Hepatocyte (in vitro differentiated cells): ENCODE results near the gene NDUFA11.

Experiments used
- EZH2 ChIP-seq: fragments of 200-600 bp; sonication (generic); IDR thresholded peaks from 2 replicates; pipeline ENCODE4 v1.6.1; 2016; ENCODE audit warnings: antibody characterized with exemption, mild to moderate bottlenecking, borderline replicate concordance
- EZH2phosphoT487 ChIP-seq: fragments of 200-600 bp; sonication (generic); IDR thresholded peaks from one replicate; pipeline ENCODE4 v1.6.1; 2018; ENCODE audit warnings: antibody characterized with exemption, mild to moderate bottlenecking, low read depth, moderate library complexity; ENCODE audit not compliant: unreplicated experiment, severe bottlenecking
- TF ChIP-seq, protein P1 (sequence below): fragments of 200-600 bp; sonication (generic); IDR thresholded peaks from 2 replicates; pipeline ENCODE4 v1.5.1; 2016; ENCODE audit warnings: antibody characterized with exemption, mild to moderate bottlenecking; ENCODE audit not compliant: poor library complexity

GRCh38 chr19:5873617-5874199 is 29.9 kb downstream of the NDUFA11 start:
- TF ChIP-seq EZH2 (no peak), EZH2phosphoT487 (no peak)
- TF ChIP-seq, protein P1, sequence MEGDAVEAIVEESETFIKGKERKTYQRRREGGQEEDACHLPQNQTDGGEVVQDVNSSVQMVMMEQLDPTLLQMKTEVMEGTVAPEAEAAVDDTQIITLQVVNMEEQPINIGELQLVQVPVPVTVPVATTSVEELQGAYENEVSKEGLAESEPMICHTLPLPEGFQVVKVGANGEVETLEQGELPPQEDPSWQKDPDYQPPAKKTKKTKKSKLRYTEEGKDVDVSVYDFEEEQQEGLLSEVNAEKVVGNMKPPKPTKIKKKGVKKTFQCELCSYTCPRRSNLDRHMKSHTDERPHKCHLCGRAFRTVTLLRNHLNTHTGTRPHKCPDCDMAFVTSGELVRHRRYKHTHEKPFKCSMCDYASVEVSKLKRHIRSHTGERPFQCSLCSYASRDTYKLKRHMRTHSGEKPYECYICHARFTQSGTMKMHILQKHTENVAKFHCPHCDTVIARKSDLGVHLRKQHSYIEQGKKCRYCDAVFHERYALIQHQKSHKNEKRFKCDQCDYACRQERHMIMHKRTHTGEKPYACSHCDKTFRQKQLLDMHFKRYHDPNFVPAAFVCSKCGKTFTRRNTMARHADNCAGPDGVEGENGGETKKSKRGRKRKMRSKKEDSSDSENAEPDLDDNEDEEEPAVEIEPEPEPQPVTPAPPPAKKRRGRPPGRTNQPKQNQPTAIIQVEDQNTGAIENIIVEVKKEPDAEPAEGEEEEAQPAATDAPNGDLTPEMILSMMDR: no peak
